Measurements from ENCODE around the gene POLA1.

POLA1 gene

DNA sequence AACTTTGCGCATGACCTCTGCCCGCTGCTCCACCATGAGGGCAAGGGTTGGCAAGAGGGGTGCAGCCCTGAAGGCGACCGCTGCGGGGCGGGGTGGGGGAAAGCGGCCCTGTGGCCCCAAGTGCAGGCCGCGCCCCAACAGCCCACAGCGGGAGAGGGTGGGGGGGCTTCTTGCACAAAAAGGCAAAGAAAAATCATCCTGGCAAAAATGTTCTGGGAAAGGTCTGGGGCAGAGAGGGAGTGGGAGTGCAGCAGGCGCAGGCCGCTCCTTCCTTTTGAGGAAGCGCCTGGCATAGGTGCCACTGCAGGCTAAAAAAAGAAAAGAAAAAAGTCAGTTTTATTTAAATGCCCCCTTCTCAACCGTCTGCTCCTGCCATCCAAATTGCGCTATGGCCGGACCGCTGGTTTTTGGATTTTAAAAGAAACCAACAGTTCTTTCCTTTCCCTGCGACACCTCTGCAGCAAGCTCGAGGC is 320.7 kb downstream of the POLA1 start:
- no peak overlapping the region for H3K4me3 ChIP-seq (ENCODE audit: control insufficient read depth, low read depth, low read length)
- DNase-seq (ENCODE audit: low read depth): no peak

DNA sequence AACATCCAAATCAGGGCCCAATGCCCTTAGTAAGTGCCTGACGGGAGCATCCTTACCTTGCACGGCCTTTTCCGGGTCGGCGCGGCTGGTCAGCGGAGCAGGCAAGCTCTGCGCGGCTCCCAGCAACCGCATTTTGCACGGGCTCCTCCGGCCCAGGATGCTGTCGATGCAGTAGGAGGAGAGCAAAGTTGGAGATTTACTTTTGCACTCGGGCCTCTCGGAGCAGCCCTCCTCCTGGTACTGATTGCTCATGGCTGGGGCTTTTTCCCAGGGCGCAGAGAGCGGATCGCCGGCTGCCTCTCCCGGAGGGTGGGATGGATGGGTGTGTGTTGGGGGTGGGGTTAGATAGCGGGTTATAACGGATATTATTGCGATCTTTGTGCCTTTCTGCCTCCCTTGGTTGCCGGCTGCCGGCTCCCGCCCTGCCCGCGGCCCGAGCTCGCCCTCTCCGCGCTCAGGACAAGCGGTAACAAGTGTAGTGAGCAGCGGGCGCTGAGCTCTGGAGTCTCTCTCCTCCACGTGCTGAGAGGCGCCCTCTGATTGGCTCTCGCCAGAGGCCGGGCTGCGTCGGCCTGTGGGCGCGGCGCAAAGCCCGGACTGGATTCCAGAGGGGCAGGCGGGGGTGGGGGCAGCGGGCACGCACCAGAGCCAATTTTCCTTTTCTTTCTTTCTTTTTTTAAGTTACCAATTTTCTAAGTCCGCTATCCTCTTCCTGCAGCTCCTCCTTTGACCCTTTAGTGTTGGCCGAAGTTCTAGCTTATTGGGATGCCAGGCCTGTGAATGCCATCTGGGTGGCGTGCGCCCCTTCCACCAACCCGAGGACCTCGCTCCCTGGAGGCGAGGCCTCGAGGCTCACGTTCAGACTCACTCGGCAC is 322.0 kb downstream of the POLA1 start, which contains the start of gene ARX:
TSS of gene ARX (minus strand) at position 480 of the 875 bp plus-strand sequence. CDS start at position 252, 228 bp downstream.
- no peak for DNase-seq (ENCODE audit: low read depth)
- H3K4me3 ChIP-seq (ENCODE audit: control insufficient read depth, low read depth, low read length): no peak within 1 kb of the TSS
- TF ChIP-seq, protein P1, sequence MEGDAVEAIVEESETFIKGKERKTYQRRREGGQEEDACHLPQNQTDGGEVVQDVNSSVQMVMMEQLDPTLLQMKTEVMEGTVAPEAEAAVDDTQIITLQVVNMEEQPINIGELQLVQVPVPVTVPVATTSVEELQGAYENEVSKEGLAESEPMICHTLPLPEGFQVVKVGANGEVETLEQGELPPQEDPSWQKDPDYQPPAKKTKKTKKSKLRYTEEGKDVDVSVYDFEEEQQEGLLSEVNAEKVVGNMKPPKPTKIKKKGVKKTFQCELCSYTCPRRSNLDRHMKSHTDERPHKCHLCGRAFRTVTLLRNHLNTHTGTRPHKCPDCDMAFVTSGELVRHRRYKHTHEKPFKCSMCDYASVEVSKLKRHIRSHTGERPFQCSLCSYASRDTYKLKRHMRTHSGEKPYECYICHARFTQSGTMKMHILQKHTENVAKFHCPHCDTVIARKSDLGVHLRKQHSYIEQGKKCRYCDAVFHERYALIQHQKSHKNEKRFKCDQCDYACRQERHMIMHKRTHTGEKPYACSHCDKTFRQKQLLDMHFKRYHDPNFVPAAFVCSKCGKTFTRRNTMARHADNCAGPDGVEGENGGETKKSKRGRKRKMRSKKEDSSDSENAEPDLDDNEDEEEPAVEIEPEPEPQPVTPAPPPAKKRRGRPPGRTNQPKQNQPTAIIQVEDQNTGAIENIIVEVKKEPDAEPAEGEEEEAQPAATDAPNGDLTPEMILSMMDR (IDR thresholded peaks at IDR 0.05; ENCODE audit: control insufficient read depth, insufficient read depth, low read depth, low read length, missing control alignments): no peak

More for the DNA sequence above, 320.7 kb downstream of the POLA1 start:
- TF ChIP-seq, protein P1 (IDR thresholded peaks at IDR 0.05; ENCODE audit: control insufficient read depth, insufficient read depth, low read depth, low read length, missing control alignments): no peak

DNA sequence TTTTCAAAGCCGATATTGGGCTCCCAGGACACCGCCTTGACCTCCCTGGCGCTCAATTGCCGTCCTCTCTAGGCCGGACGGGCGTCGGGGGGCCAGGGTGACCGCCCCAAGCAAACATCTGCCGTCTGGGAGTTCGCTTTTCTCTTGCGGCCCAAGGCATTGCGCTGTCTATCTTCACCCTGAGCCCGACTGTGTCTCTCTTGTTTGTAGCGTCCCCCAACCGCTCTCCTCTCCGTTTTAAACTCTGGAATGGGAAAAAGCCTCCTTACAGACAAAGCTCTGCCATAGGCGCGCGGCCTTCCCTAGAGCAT is 322.6 kb downstream of the POLA1 start:
- no peak for DNase-seq (ENCODE audit: low read depth)
- TF ChIP-seq, protein P1 (IDR thresholded peaks at IDR 0.05; ENCODE audit: control insufficient read depth, insufficient read depth, low read depth, low read length, missing control alignments): no peak
- H3K4me3 ChIP-seq (ENCODE audit: control insufficient read depth, low read depth, low read length): no peak overlapping the region

DNA sequence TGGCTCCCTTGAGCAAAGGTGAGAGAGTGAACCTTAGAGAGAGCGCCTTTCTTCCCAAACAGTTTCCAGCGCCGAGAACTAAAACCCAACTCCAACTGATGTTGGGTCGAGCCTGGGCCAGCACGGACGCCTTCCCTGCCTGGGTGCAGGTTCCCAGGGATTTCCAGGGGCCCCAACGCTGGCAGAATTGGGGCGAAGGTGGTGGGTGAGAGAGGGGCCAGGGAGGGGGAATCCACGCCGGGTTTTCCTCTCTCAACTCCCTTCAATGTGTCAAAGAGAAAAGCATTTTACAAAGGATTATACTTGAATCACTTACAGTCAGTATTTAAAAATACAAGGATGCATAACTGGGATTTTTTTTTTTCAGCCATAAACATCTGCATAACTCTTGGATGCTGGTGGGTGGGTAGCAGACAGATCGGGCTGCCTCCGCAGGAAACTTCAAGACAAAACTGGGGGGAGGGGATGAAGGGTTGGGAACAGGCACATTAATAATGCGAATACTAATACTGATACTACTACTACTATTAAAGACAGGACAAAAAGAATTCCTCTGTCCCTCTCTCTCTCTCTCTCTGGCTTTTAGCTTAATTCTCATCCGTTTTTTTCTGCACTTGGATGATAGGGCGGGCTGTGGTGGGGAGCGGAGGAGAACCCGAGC is 323.4 kb downstream of the POLA1 start:
- TF ChIP-seq, protein P1 (IDR thresholded peaks at IDR 0.05; ENCODE audit: control insufficient read depth, insufficient read depth, low read depth, low read length, missing control alignments): no peak
- no peak overlapping the region for H3K4me3 ChIP-seq (ENCODE audit: control insufficient read depth, low read depth, low read length)
- no peak for DNase-seq (ENCODE audit: low read depth)

DNA sequence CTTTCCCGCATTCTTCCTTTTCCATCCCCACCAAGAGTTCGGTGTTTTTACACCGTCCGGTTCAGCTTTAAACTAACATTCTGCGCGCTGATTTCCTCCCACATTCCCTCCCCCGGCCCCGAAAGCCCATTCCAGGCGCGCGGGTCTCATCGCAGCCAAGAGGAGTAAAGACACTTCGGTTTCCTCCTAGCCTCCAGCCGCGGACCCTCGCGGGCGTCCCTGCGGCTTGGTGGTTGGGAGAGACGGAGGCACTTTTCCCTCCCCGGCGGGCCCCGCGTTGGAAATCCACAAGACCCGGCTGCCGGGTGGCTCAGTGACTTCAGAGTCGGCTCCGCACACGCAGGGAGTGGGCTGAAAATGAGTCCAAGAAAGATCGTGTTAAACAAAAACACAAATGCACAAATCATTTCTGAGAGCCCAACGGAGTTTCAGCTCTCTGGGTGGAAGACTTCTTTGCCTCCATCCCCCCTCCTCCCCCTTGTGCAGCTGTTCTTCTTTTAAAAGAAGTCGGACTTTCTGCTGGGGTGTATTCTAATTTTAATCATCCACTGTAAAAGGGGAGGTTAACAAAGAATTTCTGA is 324.0 kb downstream of the POLA1 start:
- no peak for DNase-seq (ENCODE audit: low read depth)
- H3K4me3 ChIP-seq (ENCODE audit: control insufficient read depth, low read depth, low read length): no peak overlapping the region
- TF ChIP-seq, protein P1 (IDR thresholded peaks at IDR 0.05; ENCODE audit: control insufficient read depth, insufficient read depth, low read depth, low read length, missing control alignments): no peak

DNA sequence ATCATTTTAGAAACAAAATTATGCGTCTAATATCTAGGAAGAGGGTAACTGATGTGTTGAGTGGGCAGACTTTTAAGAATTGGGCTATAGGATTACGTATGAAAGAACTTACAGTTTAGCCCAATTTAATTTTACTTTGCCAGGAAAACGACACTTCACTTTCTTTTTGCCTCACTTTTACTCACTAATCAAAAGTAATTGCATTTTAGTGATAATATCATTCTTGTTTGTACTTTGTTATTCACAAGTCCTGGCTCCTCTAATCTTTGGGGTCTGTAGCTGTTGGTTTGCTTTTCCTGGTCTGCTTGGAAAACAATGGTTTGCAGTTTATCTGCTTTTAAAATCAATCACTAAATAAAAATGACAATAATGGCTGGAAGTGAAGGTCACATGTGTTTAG is 325.0 kb downstream of the POLA1 start:
- no peak overlapping the region for H3K4me3 ChIP-seq (ENCODE audit: control insufficient read depth, low read depth, low read length)
- DNase-seq (ENCODE audit: low read depth): no peak
- TF ChIP-seq, protein P1 (IDR thresholded peaks at IDR 0.05; ENCODE audit: control insufficient read depth, insufficient read depth, low read depth, low read length, missing control alignments): no peak
